GM21390 (cell line): Measurements from ENCODE around the gene HNRNPAB.

Source experiments
- ATAC-seq: cut with Tn5 transposase; IDR thresholded peaks from one replicate; pipeline ENCODE4 v1.9.1; 2021; ENCODE audit not compliant: unreplicated experiment

HNRNPAB gene

DNA sequence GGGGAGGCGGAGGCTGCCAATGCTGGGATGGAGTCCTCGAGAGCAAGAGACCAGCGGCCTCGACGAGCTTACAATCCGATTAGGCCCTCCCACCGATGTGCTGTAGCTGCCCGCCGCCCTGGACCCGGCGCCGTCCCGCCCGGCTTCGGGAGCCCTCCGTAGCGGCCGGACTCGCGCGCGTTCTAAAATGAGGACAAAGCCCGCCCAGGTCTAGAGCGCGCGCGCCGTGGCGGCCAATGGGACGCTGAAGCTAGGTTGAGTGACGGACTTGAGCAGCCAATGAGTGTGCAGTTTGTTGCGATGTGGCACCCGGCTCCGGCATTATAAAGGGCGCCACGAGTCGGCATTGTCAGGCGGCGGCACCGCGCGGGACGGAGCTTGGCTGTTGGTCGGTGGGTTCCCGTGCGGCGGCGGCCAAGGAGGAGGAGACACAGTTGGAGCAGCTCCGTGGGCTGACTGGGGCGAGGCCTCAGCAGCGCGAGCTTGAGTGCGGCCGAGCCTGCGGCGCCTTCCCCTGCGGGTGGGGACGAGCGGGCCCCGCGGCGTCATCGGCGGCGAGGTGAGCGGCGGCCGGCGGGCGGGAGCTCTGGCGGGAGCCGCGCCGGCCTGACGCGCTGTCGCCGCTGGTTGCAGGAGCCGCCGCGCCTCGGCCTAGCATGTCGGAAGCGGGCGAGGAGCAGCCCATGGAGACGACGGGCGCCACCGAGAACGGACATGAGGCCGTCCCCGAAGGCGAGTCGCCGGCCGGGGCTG, at the start of gene HNRNPAB:
Gene HNRNPAB (plus strand): TSS at position 352 of the 753 bp plus-strand sequence. CDS start 305 bp downstream, at position 657.
- peak; percentile 71 for ATAC-seq

DNA sequence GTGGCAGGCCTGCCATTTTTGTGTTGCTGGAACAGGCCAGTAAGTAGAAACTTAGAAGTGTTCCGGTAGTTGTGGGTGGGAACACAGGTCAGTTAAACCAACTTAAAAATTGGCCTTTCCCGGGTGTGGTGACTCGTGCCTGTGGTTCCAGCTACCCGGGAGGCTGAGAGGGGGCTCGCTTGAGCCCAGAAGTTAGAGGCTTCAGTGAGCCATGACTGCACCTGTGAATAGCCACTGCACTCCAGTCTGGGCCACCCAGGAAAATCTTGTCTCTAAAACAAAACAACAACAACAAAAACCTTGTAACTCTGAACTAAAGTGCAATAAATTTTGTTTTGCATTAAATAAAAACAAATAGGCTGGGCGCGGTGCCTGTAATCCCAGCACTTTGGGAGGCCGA, 49.3 kb upstream of the HNRNPAB start:
- no peak for ATAC-seq

DNA sequence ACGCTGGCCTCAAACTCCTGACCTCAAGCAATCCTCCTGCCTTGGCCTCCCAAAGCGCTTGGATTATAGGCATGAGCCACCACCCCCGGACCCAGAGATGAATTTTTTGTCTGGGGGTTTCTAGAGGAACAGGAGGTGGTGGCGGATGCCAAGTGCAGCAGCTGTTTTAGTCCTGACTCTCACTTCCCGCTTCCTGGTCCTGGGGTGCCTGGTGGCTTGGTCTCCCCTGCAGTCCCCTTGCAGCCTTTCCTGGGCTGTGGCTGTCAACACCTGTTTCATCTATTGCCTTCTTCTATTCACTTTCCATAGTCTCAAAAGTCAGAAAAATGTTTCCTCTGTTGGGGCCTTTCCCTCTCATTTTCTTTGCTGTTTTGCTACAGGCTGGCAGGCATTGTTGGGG, 44.2 kb upstream of the HNRNPAB start:
- ATAC-seq: no peak

DNA sequence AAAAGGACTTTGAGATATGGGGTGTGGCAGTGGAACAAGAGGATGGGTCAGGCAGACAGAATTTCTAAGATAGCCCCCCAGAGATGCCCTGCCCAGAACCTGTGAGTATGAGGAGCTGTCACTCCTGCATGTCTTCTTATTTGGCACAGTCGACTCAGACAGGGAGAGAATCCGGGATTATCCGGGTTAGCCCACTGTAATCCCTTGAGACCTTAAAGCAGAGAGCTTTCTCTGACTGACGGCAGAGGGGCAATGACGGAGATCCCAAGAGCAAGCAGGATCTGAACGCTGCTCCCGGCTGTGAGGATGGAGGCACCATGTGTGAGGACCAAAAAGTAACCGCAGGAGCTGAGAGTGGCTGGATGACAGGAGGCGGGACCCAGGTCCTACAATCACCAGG, 41.9 kb upstream of the HNRNPAB start:
- no peak for ATAC-seq

DNA sequence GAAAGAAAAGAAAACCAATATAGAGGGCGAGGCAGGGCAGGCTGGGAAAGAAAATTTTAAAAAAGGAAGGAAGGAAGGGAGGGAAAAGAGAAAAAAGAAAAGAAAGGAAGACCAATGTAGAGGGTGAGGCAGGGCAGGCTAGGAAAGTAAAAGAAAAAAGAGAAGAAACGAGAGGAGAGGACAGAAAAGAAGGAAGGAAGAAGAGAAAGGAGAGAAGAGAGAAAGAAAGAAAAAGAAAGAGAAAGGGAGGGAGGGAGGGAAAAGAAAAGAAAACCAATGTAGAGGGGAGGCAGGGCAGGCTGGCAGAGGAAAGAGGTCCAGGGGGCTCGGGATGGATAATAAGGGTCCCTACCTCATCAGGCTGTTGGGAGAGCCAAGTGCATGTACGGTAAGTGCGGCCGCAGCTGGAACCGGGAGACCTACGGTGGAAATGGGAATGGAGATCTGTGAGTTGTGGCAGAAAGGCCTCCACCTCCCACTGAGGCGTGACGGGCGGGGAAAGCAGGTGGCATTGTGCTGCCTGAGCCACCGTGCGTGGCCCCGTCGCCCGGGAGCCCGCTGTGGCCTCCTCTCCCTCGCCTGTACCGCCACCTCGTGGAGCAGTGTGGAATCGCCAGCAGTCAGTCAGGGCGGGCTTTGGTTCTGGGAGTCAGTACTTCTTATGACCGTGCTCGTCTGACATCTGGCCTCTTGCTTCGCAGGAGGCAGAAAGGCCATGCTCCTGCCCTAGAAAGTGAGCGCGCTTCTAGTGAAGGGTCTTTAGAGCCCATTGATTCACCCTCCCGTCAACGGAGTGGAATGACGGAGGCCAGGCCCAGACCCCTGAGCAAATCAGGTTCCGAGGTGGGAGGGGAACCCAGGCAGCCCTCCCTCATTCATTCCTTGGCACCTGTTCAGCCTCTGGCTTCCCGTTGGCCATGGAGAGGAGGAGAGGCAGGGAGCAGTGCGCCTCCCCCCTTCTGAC, 40.3 kb upstream of the HNRNPAB start:
- peak; percentile 81 for ATAC-seq

DNA sequence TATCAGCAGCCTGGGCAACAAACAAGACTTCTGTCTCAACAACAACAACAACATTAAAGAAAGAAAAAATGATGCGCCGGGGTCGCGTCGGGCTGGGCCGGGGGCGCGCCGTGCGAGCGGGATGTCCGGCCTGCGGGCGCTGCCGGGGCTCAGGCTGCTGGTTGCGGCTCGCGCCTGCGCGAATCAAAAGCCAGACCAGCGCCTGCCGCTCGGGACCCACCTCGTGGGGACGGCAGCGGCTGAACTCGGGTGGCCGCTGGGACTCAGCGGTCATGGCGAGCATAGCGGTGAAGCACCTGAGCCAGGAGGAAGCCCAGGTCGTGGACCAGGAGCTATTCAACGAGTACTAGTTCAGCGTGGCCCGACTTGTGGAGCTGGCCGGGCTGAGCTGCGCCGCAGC, 38.8 kb upstream of the HNRNPAB start:
- ATAC-seq: no peak

DNA sequence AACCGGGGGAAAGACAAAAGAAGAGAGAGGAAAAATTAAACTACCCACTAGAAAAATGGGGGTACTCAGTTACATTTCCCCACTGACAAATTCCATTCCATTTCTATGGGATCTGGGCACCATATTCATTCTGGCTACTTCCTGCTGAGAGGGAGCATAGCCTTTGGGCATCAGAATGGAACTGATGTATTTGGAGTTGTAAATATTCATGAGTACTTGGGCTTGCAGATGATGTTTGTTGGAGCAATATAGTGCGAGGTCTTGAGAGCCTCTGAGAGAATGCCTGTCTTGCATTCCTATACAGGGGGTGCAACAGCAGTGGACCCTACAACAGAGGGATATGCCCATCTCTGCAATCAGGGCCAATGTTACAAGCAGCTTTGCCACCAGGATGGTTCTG, 33.9 kb upstream of the HNRNPAB start:
- ATAC-seq: no peak

DNA sequence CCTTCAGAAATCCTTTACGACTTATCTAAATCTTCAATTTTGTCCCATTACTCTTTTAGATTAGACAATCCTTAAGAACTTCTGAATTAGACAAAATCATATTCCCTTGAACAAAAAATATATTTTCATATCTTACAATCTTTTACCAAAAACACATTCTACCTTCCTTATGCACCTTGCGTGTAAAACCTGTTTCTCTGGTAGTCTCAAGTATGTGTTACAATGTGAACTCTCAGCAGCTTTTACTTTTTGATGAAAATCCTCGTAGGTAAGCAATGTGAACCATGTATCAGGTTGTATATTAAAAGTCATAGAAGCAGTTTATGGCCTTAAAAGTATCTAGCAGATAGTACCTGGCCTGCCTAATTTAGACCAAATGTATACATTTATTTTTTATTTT, 29.9 kb upstream of the HNRNPAB start:
- ATAC-seq: no peak

DNA sequence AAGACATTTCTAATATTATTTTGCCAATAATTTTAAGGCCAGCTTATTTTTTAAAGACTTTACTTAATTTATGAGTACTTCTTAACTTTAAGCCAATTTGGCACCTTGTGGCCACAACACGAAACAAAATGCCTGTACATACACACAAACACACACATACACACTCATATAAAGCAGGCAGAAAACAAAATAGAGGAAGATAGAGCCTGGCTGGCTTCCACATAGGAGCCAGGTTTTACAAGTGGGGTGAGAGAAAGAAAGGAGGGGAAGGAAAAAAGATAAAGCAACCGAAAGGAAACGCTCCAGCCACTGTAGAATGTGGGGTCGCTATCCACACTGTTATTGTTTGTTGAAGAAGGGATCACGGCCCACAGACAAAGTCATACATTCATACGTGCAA, 27.5 kb upstream of the HNRNPAB start:
- no peak for ATAC-seq

DNA sequence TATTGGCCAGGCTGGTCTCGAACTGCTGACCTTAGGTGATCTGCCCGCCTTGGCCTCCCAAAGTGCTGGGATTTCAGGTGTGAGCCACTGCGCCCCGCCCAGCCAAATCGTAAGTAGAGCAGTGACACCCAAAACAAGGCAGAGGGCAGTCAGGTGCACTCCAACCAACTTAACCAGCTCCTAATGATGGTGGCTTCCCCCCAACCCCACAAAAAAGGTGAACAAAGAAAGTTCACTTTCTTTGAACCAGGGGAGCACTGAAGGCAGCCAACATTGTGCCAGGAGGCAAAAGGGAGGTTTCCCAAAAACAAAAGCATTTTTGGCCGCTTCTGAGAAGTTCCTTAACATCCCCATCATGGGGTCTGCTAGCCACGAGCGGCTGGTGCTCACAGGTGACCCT, 26.8 kb upstream of the HNRNPAB start:
- no peak for ATAC-seq

DNA sequence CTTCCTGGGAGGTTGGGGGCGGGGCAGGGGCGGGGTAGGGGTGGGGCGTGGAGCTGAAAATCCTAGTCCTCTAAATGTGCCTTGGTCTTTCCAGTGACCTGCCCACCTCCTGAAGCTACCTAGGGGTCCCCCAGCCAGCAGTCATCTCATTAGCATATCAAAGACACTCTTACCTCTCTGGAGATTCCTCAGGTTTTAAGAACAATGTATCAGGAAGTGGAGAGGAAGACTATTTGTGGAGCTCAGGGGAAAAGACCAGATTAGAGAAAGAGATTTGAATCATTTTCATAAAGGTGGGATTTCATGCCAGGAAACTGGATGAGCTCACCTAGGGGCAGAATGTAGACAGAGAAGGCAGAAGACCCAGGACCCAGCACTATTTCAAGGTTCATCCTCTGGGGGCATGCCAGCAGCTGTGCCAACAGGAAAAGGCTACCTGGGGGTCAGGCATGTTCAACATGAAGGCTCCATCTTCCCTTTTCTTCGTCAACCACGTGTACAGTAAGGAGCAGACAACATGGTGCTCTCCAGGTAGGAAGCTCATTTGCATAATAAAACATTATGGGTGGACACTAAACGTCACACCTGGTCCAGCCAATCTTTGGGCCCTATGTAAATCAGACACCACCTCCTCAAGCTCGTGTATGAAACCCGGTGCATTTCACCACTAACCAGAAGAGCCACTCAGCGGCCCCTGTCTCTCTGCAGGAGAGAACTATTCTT, 24.0 kb upstream of the HNRNPAB start:
- ATAC-seq: no peak

DNA sequence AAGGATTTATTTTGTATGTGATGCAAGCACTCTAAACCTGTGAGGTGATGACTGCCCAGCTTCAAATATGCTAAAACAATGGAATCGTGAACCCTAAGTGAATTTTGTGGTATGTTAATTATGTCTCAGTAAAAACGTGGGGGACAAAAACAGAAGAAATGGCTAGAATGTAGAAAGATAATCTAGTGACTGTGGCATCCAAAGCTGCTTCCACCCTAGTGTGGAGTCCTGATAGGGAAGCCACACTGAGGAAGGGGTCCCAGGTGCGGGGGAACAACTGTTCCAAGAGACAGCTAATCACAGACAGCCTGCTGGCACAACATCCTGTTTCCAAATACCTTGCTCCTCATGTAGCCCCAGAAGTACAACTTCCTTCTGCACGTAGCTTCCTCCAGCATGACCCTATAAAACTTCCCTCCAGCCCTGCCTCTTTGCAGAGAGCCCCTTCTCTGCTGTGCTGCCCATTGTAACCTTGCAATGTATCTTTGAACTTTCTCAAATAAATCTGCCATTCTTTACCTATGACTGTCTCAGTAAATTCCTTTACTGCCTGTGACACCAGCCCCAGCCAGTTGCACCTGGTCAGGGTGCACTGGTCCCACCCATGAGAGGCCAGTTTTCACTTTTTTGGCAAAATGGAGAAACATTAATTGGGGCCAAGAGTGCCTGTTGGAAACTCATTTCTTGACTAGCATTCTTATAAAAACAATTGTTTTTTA, 22.0 kb upstream of the HNRNPAB start:
- no peak for ATAC-seq

DNA sequence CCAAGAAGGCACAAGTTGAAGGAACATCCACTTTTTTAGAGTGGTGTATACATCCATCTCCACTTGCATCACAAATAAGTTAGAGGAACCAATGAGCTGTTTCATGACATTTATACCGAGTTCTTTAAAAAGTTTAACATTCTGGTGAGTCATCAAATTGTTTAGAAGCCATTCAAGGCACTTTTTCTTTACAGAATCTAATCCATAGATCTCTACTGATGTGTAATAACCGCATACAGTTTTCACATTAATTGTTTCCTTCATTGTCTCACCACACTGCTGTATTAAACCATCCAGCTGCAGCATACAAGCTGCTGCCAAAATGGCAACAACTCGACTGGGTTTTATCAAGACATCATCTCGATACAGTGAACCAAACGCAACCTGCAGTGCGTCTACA, 17.9 kb upstream of the HNRNPAB start:
- no peak for ATAC-seq

DNA sequence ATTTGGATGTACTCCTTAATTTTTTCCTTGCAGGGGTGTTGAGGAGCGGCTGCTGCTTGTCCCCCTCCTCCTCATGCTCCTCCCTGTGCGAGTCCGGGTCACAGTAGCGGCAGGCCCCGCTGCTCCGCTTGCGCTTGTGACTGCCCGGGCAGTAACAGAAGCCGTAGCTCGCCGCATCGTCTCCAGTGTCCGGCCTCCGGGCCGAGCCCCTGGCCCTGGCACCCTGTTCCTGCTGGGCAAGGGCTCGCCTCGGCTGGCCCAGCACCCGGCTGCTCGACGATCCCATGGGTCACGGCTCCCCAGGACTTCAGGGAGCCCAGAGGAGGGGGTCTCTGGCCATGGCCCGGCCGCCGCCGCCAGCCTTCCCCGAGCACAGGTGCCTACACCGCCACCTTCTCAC, 17.3 kb upstream of the HNRNPAB start, which contains the start of gene GMCL2:
Gene GMCL2 (minus strand): TSS at position 358 of the 400 bp plus-strand sequence. CDS start 72 bp downstream, at position 286.
- ATAC-seq: no peak

DNA sequence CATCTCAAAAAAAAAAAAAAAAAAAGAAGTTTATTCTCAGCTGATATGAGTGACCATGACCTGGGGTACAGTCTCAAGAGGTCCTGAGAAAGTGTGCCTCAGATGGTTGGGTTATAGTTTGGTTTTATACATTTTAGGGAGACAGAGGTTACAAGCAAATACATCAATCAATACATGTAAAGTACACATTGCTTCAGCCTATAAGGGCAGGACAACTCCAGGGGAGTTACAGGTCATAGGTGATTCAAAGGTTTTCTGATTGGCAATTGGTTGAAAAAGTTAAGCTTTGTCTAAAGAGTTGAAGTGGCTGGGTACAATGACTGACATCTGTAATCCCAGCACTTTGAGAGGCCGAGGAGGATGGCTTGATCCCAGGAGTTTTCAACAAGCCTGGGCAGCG, 14.9 kb upstream of the HNRNPAB start:
- no peak for ATAC-seq

DNA sequence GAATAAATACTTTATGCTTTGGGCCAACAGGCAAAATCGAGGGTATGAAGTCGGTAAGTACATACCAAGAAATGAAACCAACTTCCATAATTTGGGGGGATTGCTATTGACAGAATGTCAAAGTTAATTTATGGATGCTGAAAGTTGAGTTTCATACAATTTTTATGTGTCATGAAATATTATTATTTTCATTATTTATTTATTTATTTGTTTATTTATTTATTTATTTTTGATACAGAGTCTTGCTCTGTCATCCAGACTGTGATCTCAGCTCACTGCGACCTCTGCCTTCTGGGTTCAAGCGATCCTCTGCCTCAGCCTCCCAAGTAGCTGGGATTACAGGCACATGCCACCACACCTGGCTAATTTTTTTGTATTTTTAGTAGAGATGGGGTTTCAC, 12.7 kb upstream of the HNRNPAB start:
- no peak for ATAC-seq

DNA sequence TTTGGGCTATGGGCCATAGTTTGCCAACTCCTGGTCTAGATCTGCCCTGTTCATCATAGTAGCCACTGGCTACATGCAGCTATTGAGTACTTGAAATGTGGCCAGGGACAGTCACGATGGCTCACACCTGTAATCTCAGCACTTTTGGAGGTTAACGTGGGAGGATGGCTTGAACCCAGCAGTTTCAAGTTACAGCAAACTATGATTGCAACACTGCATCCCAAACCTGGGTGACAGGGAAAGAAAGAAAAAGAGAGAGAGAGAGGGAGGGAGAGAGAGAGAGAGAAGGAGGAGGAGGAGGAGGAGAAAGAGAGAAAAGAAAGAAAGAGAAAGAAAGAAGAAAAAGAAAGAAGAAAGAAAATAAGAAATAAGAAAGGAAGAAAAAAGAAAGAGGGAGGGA, 12.1 kb upstream of the HNRNPAB start:
- no peak for ATAC-seq

DNA sequence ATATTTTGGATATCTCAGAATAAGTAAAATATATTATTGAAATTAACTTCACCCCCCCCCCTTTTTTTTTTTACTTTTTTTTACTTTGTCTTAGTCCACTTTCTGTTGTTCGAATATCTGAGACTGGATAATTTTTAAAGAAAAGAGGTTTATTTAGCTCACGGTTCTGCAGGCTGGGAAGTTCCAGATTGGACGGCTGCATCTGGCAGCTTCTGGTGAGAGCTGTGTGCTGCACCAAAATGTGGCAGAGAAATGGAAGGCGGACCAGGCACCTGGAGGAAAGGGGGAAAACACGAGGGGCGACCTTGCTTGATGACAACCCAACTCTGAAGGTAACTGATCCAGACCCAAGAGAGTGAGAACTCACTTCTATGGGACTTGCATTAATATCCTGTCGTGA, 11.5 kb upstream of the HNRNPAB start:
- ATAC-seq: no peak

DNA sequence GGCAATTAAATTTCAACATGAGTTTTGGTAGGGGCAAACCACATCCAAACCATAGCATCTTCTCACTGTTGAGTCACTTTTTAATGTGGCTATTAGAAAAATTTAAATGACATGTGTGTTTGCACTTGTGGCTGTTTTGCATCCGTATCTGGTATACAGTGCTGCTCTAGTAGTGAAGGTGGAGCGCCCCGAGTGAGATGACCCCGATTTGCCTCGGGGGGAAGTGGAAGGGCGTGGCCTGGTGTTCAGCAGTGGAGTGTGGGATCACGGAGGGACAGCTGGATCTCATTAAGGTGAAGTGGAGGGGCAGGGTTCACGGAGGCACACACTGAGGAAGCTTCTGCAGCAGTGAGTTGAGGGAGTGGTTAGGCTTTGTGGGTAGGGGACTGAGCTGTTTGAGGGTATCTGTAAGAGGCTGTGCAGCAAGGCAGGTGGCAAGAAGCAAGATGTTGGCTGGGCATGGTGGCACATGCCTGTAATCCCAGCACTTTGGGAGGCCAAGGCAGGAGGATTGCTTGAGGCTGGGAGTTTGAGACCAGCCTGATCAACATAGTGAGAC, 11.0 kb upstream of the HNRNPAB start:
- no peak for ATAC-seq

DNA sequence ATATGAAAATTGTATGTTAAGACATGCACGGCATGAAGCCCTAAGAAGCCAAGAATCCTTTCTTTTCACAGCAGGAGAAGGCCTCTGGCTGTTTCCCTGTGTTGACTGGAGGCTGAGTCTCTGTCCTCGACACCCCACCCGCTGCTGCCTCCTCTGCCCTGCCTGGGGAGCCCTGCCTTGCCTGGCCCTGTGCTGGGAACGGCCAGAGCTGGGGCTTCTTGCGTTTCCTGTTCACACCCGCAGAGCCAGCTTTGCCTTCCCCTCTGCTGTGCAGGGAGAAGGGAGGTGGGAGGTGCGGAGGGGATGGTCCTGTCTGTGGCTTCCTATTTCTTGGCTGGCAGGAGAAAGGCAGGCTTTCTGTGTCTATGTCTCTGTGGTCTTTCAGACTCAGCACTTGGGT, 10.3 kb upstream of the HNRNPAB start:
- no peak for ATAC-seq
